Measurements from ENCODE around the gene EFCAB8. TPM values are rescaled to one million over a fixed set of nuclear protein-coding genes. Genes with fewer than 3 reads are reported as not detected.
"Not testable (repeated sequence)": the region's sequence is repeated elsewhere in the genome, so short reads cannot be mapped to it uniquely, and the experiment has no call there.

EFCAB8 gene
- total RNA-seq, 1 donor from 2014 or later = 1.0 TPM

DNA sequence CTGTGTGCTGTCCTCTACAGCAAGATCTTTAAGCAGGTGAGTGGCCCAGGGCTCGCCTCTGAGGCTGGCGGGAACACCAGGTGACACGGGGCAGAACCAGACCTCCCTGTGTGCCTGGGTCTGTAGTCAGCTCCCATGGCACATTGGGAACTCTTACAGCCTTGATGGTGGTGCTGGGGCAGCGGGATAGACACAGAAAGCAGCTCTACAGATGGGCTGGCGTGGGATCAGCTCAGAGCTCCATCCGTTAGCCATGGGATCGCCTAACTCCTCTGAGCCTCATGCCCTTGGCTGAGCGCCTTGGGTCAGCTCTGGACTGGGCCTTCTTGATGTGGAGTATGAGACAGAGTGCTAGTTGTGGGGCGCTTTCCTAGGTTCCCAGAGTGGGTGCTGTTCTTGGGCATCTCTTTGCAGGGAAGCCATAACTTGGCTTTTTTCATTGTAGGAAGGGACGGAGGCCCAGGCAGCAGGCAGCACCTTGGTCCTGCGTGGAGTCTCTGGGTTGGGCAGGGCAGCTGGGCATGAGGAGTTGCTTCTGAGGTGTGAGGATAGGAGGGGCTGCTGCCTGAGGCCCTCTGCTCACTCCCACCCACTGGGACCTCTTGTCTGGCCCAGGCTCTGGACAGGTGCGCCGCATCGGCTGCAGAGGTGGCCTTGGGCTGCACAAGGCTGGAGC is 51.3 kb downstream of the EFCAB8 start:
- no peak for DNase-seq (ENCODE audit: low spot score)

- DNase-seq (ENCODE audit: low spot score) = no peak
Measured at GRCh38 chr20:32911355-32911754, 52.6 kb downstream of the EFCAB8 start.

DNA sequence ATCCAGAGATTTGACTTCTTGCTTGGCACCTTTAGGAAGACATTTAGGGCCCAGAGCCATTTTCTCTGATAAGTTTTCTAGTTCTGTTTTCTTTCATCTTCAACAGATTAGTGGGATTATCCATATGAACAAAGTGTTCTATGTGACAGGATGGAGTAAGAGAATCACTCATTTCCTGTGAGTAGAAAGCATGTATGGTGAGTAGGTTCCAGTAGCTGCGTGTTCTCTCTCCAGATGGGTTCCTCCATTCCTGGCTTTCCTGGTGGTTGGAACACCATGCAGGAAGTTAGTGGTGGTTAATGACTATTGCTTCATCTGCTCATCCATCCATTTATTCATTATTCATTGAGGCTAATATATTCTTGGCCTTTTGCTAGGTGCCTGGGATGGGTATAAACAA is 54.0 kb downstream of the EFCAB8 start:
- DNase-seq (ENCODE audit: low spot score) = no peak

- DNase-seq (ENCODE audit: low spot score) = no peak
Measured at GRCh38 chr20:32914031-32914430, 55.3 kb downstream of the EFCAB8 start.

DNA sequence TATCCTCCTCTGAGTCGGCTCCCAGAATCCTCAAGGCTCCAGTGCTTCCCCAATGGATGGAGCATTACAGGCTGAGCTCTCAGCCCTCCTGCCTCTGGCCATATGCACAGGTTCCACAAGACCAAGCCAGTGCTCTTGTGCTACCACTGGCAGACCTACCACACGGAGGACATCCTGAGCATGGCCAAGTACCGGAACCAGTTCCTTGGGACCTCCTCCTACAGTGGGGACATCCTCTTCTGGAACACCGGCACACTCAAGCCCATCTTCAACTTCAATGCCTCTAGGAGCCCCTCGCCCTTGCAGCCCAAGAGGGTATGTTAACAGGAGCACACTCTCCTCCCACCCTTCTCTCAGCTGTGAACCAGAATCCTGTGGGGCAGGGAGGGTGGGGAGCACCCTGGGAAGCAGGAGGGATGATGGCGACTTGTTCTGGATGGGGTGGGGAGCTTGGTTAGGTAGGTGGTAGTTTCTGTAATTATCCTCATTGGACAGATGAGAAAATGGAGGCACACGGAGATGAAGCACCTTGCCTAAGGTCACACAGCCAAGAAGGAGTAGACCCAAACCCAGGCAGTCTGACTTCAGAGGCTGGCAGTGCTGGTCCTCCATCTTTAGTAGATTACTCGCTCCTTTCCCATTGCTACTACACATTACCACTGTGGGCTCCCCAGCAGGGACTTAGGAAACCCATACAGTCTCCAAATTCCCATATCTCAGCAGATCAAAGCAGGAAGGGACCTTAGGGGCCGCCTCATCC is 58.6 kb downstream of the EFCAB8 start:
- DNase-seq (ENCODE audit: low spot score) = peak; percentile 13

DNA sequence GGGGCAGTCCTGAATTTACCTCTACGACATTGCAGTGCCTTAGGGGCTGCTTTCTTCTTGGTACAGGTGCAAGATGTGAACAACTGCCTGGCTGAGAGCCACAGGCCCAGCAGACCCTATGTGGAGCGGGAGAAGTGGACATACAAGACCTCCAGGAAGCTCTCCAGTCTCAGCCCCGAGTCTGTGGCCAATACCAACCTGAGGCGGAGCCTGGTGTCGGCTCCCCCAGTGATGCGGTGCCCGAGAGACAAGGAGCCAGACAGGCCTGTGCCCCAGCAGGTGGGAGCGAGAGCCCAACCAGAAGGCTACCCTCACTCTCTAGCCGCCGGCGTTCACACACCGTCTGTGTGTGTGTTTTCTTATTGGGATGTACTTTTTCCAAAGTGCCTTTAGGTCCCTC is 59.6 kb downstream of the EFCAB8 start:
- DNase-seq (ENCODE audit: low spot score) = peak; percentile 39

DNA sequence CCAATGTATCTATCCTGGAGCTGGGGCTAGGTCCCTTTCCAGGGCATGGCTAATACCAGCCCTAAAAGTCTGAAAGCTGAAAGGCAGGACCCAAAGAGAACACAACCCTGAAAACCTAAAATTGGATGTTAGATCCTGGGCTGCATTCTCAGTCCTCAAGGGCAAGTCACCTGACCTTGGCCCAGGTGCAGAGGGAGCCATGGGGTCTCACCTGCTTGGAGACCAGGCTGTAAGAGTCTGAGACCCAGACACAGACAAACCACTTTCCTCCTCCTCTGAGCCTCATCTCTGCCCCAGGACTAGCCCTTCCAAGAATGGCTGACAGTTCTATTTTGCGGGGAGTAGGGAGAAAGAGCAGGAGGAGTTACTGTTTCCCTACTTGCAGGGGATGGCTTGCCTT is 60.0 kb downstream of the EFCAB8 start:
- no peak for DNase-seq (ENCODE audit: low spot score)

DNA sequence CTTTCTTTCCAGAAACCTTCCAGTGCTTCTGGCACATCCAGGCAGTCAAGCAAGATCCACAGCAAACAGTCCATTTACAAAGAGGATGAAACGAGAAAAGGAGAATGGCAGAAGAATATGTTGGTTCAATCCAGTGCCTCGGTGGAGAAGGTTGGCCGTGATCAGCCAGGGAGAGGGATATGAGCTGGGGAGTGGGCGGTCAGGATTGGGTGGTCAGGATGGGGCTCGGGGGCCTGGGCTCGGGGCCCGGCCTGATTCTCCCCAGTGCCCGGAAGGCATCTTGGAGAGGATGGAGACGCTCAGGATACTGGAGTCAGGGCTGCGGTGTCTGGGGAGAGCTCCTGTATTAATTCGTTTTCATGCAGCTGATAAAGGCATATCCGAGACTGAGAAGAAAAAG is 61.3 kb downstream of the EFCAB8 start:
- DNase-seq (ENCODE audit: low spot score) = peak; percentile 27

DNA sequence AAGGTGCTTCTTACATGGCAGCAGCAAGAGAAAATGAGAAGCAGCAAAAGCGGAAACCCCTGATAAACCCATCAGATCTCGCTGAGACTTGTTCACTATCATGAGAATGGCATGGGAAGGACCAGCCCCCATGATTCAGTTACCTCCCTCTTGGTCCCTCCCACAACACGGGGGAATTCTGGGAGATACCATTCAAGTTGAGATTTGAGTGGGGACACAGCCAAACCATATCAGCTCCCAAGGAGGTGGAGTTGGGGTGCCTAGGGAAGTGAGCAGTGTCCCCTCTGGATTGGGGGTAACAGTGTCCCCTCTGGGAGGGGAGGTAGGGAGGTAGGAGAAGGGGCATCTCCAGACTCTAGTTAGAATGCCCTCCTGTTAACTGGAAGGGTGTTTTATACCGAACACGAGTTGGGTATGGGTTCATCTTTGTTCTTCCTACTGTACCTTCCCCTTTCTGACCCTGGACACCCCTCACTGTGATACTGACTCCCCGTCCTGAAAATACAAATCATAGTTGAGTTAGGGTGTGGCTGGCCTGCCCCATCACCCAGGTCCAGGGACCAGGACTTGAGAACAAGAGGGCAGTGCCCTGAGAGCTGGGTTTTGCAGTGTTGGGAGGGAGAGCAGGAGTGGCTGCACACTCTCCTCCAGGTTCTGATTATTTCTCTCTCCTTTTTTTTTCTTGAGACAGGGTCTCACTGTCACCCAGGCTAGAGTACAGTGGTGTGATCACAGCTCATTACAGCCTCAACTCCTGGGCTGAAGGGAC is 62.0 kb downstream of the EFCAB8 start:
- peak; percentile 13 for DNase-seq (ENCODE audit: low spot score)

DNA sequence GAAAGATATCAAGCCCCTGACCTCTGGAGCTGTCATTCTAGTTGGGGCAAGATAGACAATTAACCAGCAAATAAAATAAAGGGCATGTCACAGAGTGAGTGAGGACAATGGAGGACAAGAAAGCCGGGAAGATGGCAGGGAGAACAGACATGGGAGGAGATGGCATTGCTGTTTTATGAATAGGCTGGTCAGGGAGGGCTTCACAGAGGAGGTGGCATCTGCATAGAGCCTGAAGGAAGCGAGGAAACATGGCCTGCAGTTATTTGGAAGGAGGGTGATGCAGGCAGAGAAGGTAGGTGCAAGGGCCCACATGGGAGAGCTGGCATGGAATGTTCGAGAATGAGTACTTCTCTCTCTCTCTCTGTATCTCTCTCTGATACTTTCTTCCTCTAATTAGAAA is 63.7 kb downstream of the EFCAB8 start:
- no peak for DNase-seq (ENCODE audit: low spot score)

DNA sequence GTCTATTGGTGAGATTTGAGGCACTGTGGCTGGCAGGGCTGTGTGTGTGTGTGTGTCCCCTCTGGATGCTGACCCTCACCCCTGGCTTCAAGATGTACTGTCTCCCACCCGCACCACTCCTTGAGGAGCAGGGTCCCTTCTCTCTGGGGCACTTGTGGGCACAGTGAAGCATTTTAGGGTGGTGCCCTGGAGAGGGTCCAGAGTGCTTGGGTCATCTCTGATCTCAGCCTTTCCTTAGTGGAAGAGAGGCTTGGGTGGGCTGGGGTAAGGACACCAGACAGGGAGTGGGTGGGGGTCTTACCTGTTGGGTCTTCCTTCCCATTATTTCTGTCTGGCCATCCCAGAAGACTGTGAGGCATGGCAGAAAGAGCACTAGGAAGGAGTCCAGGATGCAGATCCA is 66.1 kb downstream of the EFCAB8 start:
- DNase-seq (ENCODE audit: low spot score) = no peak

DNA sequence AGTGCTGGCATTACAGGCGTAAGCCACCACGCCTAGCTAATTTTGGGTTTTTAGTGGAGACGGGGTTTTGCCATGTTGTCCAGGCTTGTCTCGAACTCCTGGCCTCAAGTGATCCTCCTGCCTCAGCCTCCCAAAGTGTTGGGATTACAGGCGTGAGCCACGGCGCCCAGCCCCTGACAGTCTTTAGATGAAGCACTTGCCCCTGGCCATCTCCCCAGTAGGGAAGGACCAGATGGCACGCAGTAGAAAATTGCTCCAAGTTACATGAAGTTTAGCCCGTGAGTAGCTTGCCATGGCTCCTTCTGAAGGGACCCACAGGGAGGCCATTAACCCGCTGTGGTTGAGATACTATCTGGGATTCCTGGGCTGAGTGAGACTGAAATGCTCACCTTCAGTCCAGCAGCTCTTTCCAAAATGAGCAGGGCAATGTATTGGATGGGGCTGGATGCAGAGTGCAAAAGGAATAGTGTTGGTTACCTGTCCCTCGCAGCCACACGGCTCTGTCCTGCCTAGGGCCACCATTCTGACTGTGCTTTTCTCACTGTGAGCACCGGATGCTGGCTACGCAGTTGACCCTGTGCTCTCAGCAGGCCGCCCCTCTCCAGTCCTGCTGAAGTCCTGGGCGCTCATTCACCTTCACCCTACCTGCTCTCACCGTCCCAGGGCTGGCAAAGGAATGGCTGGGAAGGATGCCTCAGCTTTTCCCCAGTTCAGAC is 66.9 kb downstream of the EFCAB8 start:
- DNase-seq (ENCODE audit: low spot score) = no peak

DNA sequence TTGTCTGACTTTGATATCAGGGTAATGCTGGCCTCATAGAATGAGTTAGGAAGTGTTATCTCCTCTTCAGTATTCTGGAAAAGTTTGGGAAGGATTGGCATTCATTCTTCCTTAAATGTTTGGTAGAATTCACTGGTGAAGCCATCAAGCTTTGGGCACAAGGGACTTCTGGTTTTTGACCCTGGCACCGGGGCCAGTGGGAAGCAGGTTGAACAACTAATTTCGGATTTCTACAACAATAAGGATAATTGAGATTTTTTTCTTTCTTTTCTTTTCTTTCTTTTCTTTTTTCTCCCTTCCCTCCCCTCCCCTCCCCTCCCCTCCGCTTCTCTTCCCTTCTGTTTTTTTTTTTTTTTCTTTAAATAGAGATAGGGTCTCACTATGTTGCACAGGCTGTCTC is 70.4 kb downstream of the EFCAB8 start:
- no peak for DNase-seq (ENCODE audit: low spot score)

DNA sequence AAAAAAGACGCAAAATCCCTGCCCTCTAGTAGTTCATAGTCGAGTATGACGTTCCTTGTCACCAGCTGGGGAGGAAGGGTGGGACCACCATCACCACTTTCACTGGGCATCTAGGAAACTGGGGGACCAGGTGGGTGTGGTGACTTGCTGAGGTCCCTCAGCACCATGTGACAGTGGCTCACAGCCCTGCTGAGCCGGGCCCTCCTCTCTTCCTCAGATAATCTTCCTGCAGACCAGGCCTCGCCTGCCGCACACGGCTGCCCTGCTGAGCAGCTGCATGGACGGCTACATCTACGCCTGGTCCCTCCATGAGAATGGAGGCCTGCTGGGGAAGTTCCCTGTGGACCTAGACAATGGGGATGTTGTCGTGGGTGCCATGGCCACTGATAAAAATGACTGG is 71.5 kb downstream of the EFCAB8 start:
- no peak for DNase-seq (ENCODE audit: low spot score)

DNA sequence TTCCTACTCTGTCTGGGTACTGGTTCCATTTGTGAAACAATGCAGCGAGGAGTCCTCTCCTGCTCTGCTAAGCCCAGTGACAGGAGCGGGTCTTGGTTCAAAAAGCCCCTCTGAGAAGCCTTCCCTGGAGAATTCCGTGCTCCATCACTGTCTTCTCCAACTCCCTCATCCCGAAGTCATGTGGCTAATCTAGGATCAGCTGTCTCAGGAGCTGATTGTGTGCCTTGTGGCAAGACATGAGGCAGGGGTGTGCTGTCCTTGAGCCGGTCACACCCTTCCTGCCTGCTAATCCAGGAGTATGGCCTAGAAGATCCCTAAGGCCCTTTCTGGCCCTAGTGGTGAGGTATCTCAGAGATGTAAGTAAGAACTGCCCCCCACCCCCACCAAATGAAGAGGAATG is 72.0 kb downstream of the EFCAB8 start:
- no peak for DNase-seq (ENCODE audit: low spot score)

DNA sequence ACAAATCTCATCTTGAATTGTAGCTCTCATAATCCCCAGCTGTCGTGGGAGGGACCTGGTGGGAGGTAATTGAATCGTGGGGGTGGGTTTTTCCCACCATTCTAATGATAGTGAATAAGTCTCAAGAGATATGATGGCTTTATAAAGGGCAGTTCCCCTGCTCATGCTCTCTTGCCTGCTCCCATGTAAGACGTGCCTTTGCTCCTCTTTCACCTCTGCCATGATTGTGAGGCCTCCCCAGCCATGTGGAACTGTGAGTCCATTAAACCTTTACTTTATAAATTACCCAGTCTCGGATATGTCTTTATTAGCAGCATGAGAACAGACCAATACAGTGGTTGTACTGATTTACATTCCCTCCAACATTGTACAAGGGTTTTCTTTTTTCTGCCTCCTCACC is 75.9 kb downstream of the EFCAB8 start:
- DNase-seq (ENCODE audit: low spot score) = no peak

DNA sequence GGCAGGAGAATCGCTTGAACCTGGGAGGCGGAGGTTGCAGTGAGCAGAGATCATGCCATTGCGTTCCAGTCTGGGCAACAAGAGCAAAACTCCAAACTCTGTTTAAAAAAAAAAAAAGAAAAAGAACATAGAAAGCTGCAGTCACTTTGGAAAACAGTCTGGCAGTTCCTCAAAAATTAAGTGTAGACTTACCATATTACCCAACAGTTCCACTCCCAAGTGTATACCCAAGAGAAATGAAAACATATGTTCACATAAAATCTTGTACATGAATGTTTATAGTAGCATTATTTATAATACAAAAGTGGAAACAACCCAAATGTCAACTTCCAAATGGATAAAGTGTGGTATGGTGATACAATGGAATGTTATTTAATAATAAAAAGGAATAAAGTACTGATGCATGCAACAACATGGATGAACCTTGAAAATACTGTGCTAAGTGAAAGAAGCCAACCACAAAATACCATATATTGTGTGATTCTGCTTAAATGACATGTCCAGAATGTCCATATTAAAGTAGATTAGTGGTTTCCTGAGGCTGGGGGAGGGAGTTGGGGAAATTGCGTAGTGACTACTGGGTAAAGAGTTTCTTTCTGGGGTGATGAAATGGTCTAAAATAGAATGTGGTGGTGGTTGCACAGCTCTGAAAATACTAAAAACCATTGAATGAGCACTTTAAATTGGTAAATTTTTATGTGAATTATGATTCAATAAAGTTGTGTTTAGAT is 82.6 kb downstream of the EFCAB8 start:
- no peak for DNase-seq (ENCODE audit: low spot score)

DNA sequence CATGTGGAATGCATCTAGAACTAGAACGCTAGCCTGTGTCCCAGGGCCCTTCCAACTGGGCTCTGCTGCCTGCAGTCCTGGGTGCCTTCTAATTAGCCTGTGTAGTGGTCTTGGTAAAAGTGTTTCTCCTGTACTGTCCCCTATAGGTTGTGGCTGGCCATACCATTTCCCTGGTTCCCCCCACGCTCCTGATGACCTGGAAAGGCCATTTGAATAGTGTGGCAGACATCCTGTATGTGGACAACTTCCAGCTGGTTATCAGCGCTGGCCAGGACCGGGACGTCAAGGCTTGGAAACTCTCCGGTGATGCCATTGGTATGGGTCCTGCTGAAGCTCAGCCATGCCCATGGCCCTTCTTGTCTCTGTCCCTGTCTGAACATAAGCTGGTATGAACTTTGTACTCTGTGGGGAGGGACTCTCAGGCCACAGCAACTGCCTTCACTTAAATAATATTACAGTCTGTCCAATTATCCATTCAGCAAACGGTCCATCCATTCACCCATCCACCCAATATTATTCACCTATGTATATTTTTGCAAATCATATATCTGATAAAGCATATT is 84.8 kb downstream of the EFCAB8 start:
- no peak for DNase-seq (ENCODE audit: low spot score)

GRCh38 chr20:32945710-32946221 is 87.0 kb downstream of the EFCAB8 start:
- DNase-seq (ENCODE audit: low spot score) = no peak

DNA sequence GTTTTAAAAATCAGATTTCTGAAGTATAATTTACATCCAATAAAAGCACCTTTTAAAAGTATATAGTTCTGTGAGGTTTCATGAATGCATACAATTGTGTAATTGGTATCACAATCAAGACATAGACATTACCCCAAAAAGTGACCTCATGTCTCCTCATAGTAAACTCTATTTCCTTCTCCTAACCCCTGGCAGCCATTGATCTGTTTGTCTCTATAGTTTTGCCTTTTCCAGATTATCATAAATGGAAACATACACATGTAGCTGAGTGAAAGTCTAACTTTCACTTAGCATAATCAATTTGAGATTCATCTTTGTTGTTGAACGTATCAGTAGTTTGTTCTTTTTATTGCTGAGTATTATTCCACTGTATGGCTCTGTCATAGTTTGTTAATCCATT is 87.9 kb downstream of the EFCAB8 start:
- DNase-seq (ENCODE audit: low spot score) = no peak

GRCh38 chr20:32950539-32950938 is 91.8 kb downstream of the EFCAB8 start:
- DNase-seq (ENCODE audit: low spot score) = not testable (repeated sequence)

All from ureter (tissue), 1 donor.